NCI-H1694 (cell line): ENCODE results near the gene KAT7.
"Not testable (repeated sequence)": the region's sequence is repeated elsewhere in the genome, so short reads cannot be mapped to it uniquely, and the experiment has no call there.

Experiments
- DNase-seq: peaks from one replicate; lab custom pipeline; 2025; lab: John Stamatoyannopoulos, UW

The KAT7 gene

GRCh38 chr17:49788478-49789242 lies at the start of gene KAT7:
Gene KAT7 (plus strand): TSS chr17:49788681. CDS start chr17:49788835, 154 bp downstream.
- DNase-seq: peak; percentile 99

- peak; percentile 18 for DNase-seq
Measured at GRCh38 chr17:49739641-49740271, 48.7 kb upstream of the KAT7 start.

GRCh38 chr17:49741009-49741691 lies 47.3 kb upstream of the KAT7 start:
- no peak for DNase-seq

- no peak for DNase-seq
Measured at GRCh38 chr17:49741692-49742076, 46.8 kb upstream of the KAT7 start.

- no peak for DNase-seq
Measured at GRCh38 chr17:49742166-49742638, 46.3 kb upstream of the KAT7 start.

GRCh38 chr17:49745175-49746139 lies 43.0 kb upstream of the KAT7 start:
- DNase-seq: no peak

DNA sequence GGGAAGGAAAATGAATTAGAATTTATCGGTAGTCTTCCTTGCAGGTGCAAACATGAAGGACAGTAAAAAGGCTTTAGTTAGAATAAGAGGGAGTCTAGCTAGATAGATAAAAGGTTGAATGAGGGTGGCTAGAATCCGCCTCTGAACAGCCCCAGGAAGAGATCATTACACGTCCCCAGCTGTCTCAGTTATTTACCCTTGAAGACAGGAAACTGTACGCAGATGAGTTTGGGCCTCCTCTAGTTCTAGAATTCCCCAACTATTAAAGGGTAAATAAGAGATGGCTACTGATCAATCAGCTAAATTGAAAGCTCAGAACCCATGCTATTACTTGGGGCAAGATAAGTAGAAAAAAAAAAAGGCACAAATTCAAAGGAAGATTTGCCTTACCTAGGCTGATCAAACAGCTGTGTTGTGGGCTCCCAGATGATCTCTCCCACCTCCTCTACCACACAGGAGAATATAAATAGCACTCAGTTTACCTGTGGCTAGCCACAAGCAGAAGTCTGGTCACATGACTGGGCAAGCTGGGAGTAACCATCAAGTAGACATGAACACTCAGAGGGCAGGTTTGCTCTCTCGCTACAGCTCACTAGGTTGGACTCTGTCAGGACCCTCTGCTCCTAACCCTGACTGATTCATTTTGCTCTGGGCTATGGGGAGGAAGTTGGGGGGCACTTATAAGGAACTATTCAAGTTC lies 41.5 kb upstream of the KAT7 start:
- DNase-seq: no peak

GRCh38 chr17:49747632-49748031 lies 40.8 kb upstream of the KAT7 start:
- DNase-seq: no peak

DNA sequence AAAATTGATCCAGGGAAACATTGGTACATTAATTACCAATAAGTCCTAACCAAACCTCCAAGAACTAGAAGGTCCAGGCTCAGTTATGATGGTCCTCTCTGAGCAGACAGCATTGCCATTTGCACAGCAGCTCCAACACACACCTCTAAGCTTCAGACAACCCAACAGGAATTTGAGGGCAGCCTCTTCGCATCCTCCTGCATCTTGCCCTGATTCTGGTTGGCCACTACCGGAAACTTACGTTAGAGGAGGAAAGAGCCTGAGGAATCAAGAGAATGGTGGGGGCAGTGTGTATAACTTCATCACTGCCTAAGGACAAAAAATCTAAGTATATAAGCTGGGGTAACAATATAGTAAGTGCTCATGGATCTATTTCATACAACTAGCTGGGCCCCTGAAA lies 40.3 kb upstream of the KAT7 start:
- DNase-seq: no peak

- DNase-seq: no peak
Measured at GRCh38 chr17:49748791-49749190, 39.7 kb upstream of the KAT7 start.

- DNase-seq: no peak
Measured at GRCh38 chr17:49749730-49750129, 38.8 kb upstream of the KAT7 start.

- no peak for DNase-seq
Measured at GRCh38 chr17:49752508-49752907, 36.0 kb upstream of the KAT7 start.

DNA sequence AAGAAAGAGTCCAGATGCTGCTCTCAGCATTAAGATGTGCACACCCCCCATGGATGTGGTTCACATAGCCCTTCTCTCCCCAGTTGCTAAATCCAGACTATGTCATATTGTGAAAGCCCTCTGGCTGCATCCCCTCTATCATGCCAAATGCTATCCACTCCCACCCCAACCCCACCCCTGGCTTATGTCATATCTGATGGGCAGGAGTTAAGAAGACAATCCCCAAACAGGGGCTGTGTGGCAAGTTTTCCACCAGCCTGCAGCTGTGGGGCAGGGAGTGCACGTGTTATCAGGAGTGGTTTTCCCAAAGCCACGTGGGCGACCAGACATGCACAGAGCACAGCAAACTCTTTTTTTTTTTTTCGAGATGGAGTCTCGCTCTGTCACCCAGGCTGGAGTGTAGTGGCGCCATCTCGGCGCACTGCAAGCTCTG lies 34.5 kb upstream of the KAT7 start:
- DNase-seq: no peak

DNA sequence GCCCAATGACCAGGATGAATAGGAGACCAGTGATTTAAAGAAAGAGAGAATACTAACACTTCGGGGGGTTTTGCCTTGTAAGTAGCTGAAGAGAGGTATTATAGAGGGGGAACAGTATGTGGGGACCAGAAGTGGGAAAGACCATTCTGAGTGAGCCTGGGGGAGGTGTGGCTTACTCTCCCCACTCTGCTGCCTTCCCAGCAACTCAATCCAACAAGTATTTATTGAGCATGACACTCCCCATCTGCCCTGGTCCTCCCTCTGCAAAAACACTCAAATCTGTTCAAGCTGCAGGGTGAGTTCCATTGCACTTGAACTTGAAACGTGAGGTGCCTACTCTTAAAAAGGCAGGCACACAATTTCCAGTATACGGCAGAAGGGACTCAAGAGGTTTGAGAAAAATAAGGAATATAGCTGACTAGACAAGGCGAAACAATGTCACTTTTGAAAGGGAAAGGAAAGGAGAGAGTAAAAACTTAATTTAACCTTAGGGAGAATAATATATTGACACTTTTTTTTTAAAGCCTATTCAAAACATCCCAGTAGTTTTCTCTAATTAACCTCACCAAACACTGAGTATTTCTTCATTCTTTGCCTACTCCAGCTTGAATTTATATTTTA lies 32.7 kb upstream of the KAT7 start:
- no peak for DNase-seq

DNA sequence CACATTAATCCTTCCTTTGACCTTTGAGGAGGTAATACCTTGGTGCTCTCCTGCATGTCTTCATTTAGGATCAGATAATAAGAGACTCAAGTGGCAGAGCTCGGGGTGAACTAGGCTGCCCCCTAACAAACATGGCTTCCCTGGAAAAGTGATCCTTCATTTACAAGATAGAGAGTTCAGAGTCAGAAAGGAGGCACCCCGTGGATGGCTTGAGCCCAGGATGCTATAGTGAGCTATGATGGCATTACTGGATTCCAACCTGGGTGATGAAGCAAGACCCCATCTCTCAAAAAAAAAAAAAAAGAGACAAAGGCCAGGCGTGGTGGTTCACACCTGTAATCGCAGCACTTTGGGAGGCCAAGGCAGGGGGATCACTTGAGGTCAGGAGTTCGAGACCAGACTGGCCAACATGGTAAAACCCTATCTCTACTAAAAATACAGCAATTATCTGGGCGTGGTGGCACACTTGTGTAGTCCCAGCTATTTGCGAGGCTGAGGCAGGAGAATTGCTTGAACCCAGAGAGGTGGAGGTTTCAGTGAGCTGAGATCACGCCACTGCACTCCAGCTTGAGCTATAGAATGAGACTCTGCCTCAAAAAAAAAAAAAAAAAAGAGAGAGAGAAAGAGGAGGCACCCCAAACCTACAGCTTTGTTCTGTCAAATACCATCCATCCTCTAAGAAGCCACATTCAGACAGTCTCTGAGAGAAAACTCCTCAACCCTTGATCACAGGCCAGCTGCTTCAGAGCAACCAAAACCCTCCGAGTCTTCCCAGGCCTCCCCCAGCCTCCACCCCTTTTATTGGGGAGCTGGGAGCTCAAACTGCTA lies 31.9 kb upstream of the KAT7 start:
- DNase-seq: no peak

- DNase-seq: no peak
Measured at GRCh38 chr17:49757151-49757777, 31.2 kb upstream of the KAT7 start.

DNA sequence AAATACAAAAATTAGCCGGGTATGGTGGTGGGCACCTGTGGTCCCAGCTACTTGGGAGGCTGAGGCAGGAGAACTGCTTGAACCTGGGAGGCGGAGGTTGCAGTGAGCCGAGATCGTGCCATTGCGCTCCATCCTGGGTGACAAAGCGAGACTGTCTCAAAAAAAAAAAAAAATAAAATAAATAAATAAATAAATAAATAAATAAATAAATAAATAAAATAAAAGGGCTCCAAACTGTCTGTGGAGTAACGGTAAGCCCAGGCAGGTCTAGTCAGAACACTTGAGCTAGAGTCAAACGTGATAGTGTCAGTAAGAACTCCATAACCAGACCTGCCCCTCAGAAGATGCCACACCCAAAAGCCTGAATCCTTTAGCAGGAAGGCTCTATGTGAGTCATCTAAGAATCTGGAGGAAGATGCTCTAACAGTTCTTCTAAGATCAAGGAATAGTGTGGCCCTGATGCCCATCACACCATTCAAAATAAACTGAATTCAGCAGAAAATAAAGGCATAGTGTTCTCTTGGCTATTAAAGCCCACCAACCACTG lies 29.9 kb upstream of the KAT7 start:
- not testable (repeated sequence) for DNase-seq

DNA sequence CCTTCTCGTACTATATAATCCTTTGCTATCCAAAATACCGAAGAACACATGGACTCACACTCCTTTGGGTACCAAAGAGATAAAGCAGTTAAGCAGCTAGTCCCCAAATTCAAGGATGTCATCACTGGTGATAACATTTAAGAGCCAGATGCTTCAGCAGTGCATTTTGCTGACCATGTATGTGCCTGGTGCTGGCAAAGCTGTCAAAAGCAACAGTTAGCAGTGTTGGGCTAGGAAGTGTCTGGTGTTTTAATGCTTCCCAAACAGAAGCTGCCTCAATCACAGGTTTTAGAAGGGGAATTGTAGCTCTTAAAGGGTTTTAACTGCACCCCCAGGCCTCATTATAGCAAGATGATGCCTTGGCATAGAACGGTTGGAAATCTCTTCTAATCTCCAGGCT lies 29.3 kb upstream of the KAT7 start:
- no peak for DNase-seq

DNA sequence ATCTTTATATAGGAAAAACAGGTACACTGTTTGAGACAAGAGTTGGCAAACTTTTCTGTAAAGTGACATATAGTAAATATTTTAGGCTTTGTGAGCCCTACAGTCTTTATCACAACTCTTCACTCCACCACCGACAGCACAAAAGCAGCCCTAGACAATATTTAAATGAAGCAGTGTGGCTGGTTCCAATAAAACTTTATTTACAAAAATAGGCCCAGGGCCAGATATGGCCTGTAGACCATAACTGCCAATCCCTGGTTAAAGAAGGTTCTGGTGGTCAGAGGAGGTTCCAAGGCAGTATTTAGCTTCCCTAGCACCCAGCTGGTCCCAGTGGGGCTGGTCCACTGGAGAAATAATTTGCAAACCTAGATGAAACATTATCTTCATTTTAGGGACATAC lies 28.2 kb upstream of the KAT7 start:
- no peak for DNase-seq
